Suprapubic skin (tissue), 4 donors: ENCODE measurements around the gene CLEC1B.

Experiments
- CTCF ChIP-seq, 2 donors: fragments of 200-600 bp in 1 of 2; fragments of 450-650 bp in 1 of 2; sonication (generic) in 1 of 2; IDR thresholded peaks; one replicate each; pipeline ENCODE4 v1.5.1; 2016 to 2019; ENCODE audit warnings: antibody characterized with exemption in 2 of 2, mild to moderate bottlenecking in 1 of 2, moderate library complexity in 1 of 2
- EP300 ChIP-seq: sonication (generic); formaldehyde crosslinking; IDR thresholded peaks from one replicate; pipeline ENCODE4 v1.6.1; 2017; ENCODE audit warnings: antibody characterized with exemption
- POLR2A ChIP-seq, 2 donors: fragments of 450-650 bp; IDR thresholded peaks; one replicate each; pipeline ENCODE4 v1.6.1; 2017; ENCODE audit warnings: antibody characterized with exemption in 2 of 2, mild to moderate bottlenecking in 2 of 2, moderate library complexity in 2 of 2
- POLR2AphosphoS5 ChIP-seq, 3 donors: sonication (generic); formaldehyde crosslinking; IDR thresholded peaks; one replicate each; pipeline ENCODE4 v1.6.1; 2017; ENCODE audit warnings: antibody characterized with exemption in 3 of 3

- TF ChIP-seq POLR2AphosphoS5 (IDR thresholded peaks at IDR 0.05) (no peak), CTCF (IDR thresholded peaks at IDR 0.05) (no peak), POLR2A (IDR thresholded peaks at IDR 0.05) (no peak), EP300 (no peak)
Observed at GRCh38 chr12:9980126-9980525, 18.8 kb downstream of the CLEC1B start.
